Stimulated activated CD4-positive, alpha-beta T cell treated with anti-CD3 and anti-CD28 coated beads, Interleukin-1b, Interleukin-23, amount 100 ng/mL, for 24 hours (primary cell): ENCODE measurements around the gene ADARB1.
"Not testable (repeated sequence)": the region's sequence is repeated elsewhere in the genome, so short reads cannot be mapped to it uniquely, and the experiment has no call there.

Source experiments
- DNase-seq, 4 experiments: peaks; one replicate each; pipeline ENCODE4 v3.0.0-alpha.2; 2020; ENCODE audit warnings: low read depth in 4 of 4, low spot score in 1 of 4

ADARB1 gene

GRCh38 chr21:45074048-45074817, at the start of gene ADARB1:
TSS of gene ADARB1 (plus strand) at chr21:45074580. CDS start at chr21:45171657, 97,077 bp downstream.
- DNase-seq = peak; percentile 33 to 50 (median 36)

- DNase-seq = no peak
Measured at GRCh38 chr21:45026066-45026745, 48.2 kb upstream of the ADARB1 start.

- DNase-seq = no peak
Measured at GRCh38 chr21:45026826-45027225, 47.6 kb upstream of the ADARB1 start.

GRCh38 chr21:45027241-45028196, 46.9 kb upstream of the ADARB1 start:
- DNase-seq = no peak

- not testable (repeated sequence) for DNase-seq
Measured at GRCh38 chr21:45028645-45029044, 45.7 kb upstream of the ADARB1 start.

- DNase-seq = no peak
Measured at GRCh38 chr21:45029298-45029947, 45.0 kb upstream of the ADARB1 start.

GRCh38 chr21:45029948-45030681, 44.3 kb upstream of the ADARB1 start:
- DNase-seq = no peak

GRCh38 chr21:45030682-45031570, 43.5 kb upstream of the ADARB1 start:
- DNase-seq = no peak

GRCh38 chr21:45031571-45032191, 42.7 kb upstream of the ADARB1 start:
- DNase-seq = no peak

- no peak for DNase-seq
Measured at GRCh38 chr21:45032332-45032731, 42.0 kb upstream of the ADARB1 start.

- no peak for DNase-seq
Measured at GRCh38 chr21:45032977-45033710, 41.2 kb upstream of the ADARB1 start.

- no peak for DNase-seq
Measured at GRCh38 chr21:45033791-45034555, 40.4 kb upstream of the ADARB1 start.

- DNase-seq = no peak
Measured at GRCh38 chr21:45034556-45035476, 39.6 kb upstream of the ADARB1 start.

GRCh38 chr21:45035477-45035848, 38.9 kb upstream of the ADARB1 start:
- DNase-seq = no peak

- DNase-seq = no peak
Measured at GRCh38 chr21:45036630-45037029, 37.8 kb upstream of the ADARB1 start.

GRCh38 chr21:45037986-45038385, 36.4 kb upstream of the ADARB1 start:
- no peak for DNase-seq
